ENCODE measurements around the gene ZNF341. TPM values are rescaled to one million over a fixed set of nuclear protein-coding genes. Genes with fewer than 3 reads are reported as not detected.

The ZNF341 gene
- total and polyA plus RNA-seq, 2 experiments from 2014 or later, result 4.3 to 6.1 TPM

GRCh38 chr20:33811776-33812151 lies 80.0 kb downstream of the ZNF341 start (continued):
- TF ChIP-seq ZNF462 (CRISPR knock-in tag; IDR thresholded peaks at IDR 0.05), result no peak
- no peak for TF ChIP-seq NANOG (IDR thresholded peaks at IDR 0.05; ENCODE audit: borderline replicate concordance)
- TF ChIP-seq POLR2AphosphoS5 (IDR thresholded peaks at IDR 0.05; ENCODE audit: low read depth), result no peak
- TF ChIP-seq EZH2 (IDR thresholded peaks at IDR 0.05; ENCODE audit: low read depth, unreplicated experiment), result no peak
- TF ChIP-seq EZH2phosphoT487 (IDR thresholded peaks at IDR 0.05; ENCODE audit: unreplicated experiment), result no peak
- TF ChIP-seq, protein P1, sequence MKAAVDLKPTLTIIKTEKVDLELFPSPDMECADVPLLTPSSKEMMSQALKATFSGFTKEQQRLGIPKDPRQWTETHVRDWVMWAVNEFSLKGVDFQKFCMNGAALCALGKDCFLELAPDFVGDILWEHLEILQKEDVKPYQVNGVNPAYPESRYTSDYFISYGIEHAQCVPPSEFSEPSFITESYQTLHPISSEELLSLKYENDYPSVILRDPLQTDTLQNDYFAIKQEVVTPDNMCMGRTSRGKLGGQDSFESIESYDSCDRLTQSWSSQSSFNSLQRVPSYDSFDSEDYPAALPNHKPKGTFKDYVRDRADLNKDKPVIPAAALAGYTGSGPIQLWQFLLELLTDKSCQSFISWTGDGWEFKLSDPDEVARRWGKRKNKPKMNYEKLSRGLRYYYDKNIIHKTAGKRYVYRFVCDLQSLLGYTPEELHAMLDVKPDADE (IDR thresholded peaks at IDR 0.05), result no peak
- TF ChIP-seq, protein P2, sequence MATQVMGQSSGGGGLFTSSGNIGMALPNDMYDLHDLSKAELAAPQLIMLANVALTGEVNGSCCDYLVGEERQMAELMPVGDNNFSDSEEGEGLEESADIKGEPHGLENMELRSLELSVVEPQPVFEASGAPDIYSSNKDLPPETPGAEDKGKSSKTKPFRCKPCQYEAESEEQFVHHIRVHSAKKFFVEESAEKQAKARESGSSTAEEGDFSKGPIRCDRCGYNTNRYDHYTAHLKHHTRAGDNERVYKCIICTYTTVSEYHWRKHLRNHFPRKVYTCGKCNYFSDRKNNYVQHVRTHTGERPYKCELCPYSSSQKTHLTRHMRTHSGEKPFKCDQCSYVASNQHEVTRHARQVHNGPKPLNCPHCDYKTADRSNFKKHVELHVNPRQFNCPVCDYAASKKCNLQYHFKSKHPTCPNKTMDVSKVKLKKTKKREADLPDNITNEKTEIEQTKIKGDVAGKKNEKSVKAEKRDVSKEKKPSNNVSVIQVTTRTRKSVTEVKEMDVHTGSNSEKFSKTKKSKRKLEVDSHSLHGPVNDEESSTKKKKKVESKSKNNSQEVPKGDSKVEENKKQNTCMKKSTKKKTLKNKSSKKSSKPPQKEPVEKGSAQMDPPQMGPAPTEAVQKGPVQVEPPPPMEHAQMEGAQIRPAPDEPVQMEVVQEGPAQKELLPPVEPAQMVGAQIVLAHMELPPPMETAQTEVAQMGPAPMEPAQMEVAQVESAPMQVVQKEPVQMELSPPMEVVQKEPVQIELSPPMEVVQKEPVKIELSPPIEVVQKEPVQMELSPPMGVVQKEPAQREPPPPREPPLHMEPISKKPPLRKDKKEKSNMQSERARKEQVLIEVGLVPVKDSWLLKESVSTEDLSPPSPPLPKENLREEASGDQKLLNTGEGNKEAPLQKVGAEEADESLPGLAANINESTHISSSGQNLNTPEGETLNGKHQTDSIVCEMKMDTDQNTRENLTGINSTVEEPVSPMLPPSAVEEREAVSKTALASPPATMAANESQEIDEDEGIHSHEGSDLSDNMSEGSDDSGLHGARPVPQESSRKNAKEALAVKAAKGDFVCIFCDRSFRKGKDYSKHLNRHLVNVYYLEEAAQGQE (IDR thresholded peaks at IDR 0.05; ENCODE audit: unreplicated experiment), result no peak

All from GM23338 (cell line).